Peyer's patch (tissue), 4 donors: ENCODE results near the gene FGF2. TPM values are rescaled to one million over a fixed set of nuclear protein-coding genes. Genes with fewer than 3 reads are reported as not detected.
A peak's percentile ranks its signal among the peaks of the same experiment; 100 is the strongest.

Experiments
- DNase-seq, 3 donors: peaks; one replicate each; pipeline ENCODE4 v3.0.0-alpha.2; 2017 to 2019
- H3K27ac ChIP-seq, 4 donors: fragments of 200-600 bp; sonication (generic); one replicate each; pipeline ENCODE4 v1.5.1; 2016 to 2019
- H3K27me3 ChIP-seq, 2 donors: fragments of 200-600 bp; sonication (generic); one replicate each; pipeline ENCODE4 v1.5.1; 2019
- H3K36me3 ChIP-seq, 3 donors: fragments of 200-600 bp; sonication (generic); one replicate each; pipeline ENCODE4 v1.5.1; 2016 to 2019
- H3K4me1 ChIP-seq, 4 donors: fragments of 200-600 bp; sonication (generic); one replicate each; pipeline ENCODE4 v1.5.1; 2016 to 2019
- H3K4me3 ChIP-seq, 4 donors: fragments of 200-600 bp; sonication (generic); 1 replicate in 3 of 4; 2 replicates in 1 of 4; pipeline ENCODE4 v1.5.1; 2016 to 2019; ENCODE audit warnings: mild to moderate bottlenecking in 1 of 4
- H3K9me3 ChIP-seq, 4 donors: fragments of 200-600 bp; sonication (generic); one replicate each; pipeline ENCODE4 v1.5.1; 2016 to 2019; ENCODE audit warnings: mild to moderate bottlenecking in 1 of 4
- POLR2A ChIP-seq, 2 donors: fragments of 450-650 bp; IDR thresholded peaks; one replicate each; pipeline ENCODE4 v1.5.1; 2017; ENCODE audit warnings: antibody characterized with exemption in 2 of 2, mild to moderate bottlenecking in 2 of 2, moderate library complexity in 2 of 2
- total RNA-seq, 4 donors: library from RNA; depleted of rRNA; stranded (reverse); fragments of >200 nt; gene quantifications; one replicate each; pipeline ENCODE4 v1.1.0, GENCODE V29; 2016
- TF ChIP-seq, protein P1 (sequence below), 6 experiments: fragments of 450-650 bp in 4 of 6; fragments of 200-600 bp in 2 of 6; sonication (generic) in 1 of 6; IDR thresholded peaks; one replicate each; pipeline ENCODE4 v1.5.1; 2017 to 2019; ENCODE audit warnings: antibody characterized with exemption in 6 of 6, mild to moderate bottlenecking in 3 of 6, moderate library complexity in 1 of 6

Gene FGF2
- total RNA-seq, 4 donors from 2014 or later = 1.0 to 5.8 (median 2.1) TPM

DNA sequence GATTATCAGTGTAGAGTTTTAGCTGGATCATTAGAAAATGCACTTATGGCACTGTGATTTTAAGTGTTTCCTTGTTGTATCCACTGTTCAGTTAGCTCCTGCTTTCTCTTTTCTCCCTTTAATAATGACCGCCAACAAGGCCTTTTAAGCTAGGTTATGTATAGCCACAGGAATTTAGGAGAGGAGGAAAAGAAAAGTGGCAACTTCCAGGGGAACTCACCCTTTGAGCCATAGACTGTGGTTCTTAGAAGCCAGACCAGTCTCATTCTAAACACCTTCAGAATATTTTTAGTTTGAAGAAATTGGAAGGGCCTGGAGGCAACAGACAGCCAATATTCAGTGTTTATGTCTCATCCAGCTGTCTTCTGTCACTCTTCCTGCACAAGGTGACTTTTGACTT lies 6.1 kb downstream of the FGF2 start:
- Histone ChIP-seq H3K4me3 (no peak overlapping the region), H3K27ac (no peak overlapping the region)

DNA sequence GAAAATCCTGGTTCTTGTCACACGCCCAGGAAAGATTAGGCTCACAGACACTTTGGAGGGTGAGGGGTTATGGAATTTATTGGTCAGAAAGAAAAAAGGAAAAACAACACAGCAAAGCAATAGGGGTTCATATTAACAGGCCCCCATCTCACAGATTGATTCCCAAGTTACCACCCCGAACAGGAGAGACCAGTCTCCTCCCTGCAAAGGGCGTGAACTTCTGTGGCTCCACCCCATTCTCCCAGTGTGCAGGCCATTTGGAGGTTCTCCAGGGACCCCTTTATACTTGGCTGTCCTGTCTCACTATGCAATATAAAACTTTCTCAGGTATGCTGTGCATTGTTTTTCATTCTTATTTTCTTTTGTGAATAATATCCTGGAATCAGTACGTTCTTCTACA lies 7.4 kb downstream of the FGF2 start:
- DNase-seq = no peak
- Histone ChIP-seq H3K9me3 (no peaks in the 10 kb centered on the region), H3K36me3 (no peaks in the 10 kb centered on the region), H3K4me3 (no peak overlapping the region), H3K27me3 (no peaks in the 10 kb centered on the region), H3K27ac (no peak overlapping the region), H3K4me1 (peaks cover 0 to 3% (median 0%) of the 10 kb centered on the region in 4 donors)
- no peak for TF ChIP-seq POLR2A (IDR thresholded peaks at IDR 0.05)
- TF ChIP-seq, protein P1, sequence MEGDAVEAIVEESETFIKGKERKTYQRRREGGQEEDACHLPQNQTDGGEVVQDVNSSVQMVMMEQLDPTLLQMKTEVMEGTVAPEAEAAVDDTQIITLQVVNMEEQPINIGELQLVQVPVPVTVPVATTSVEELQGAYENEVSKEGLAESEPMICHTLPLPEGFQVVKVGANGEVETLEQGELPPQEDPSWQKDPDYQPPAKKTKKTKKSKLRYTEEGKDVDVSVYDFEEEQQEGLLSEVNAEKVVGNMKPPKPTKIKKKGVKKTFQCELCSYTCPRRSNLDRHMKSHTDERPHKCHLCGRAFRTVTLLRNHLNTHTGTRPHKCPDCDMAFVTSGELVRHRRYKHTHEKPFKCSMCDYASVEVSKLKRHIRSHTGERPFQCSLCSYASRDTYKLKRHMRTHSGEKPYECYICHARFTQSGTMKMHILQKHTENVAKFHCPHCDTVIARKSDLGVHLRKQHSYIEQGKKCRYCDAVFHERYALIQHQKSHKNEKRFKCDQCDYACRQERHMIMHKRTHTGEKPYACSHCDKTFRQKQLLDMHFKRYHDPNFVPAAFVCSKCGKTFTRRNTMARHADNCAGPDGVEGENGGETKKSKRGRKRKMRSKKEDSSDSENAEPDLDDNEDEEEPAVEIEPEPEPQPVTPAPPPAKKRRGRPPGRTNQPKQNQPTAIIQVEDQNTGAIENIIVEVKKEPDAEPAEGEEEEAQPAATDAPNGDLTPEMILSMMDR (IDR thresholded peaks at IDR 0.05) = no peak

More for the DNA sequence above, 6.1 kb downstream of the FGF2 start:
- DNase-seq = no peak
- Histone ChIP-seq H3K27me3 (peaks cover 0 to 1% of the 10 kb centered on the region in 2 donors), H3K9me3 (no peaks in the 10 kb centered on the region), H3K36me3 (no peaks in the 10 kb centered on the region), H3K4me1 (peaks cover 0 to 3% (median 0%) of the 10 kb centered on the region in 4 donors)
- no peak for TF ChIP-seq POLR2A (IDR thresholded peaks at IDR 0.05)
- TF ChIP-seq, protein P1 (IDR thresholded peaks at IDR 0.05) = no peak

DNA sequence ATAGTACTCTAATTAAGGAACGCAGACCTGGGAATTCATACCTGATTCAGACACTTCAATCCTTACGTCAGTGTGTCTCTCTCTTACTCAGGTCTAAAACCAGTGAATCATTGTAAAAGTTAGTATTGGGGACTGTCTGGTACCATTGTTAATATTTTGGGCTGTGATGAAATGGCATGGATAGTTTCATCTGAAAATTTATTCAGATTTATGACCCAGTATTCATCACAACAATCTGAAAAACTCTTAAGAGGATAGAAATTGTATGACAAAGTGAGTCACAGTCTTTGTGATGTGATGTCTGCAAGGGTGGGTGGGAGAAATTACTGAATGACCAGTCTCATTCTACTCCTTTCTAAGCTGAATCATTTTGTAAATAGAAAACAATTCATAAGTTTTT lies 10.3 kb downstream of the FGF2 start:
- TF ChIP-seq, protein P1 (IDR thresholded peaks at IDR 0.05) = no peak
- TF ChIP-seq POLR2A (IDR thresholded peaks at IDR 0.05) = no peak
- no peak overlapping the region for H3K27ac ChIP-seq

DNA sequence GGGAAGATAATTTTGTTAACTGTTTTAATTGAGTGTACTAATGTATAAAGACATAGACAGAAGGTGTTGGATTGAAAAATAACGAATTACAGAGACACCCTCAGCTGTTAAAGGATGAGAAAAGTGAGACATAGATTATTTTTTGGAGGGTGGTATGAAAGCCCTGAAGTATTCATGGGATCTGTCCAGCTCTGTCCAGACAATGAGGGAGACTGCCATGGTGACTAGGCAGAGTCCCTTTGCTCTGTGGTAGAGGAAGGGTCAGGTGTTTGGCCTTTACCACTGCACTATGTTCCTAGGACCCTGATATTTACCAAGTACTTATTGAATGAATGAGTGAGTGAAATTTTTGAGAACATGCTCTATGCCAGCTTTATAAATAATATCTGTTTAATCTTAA lies 11.4 kb downstream of the FGF2 start:
- TF ChIP-seq, protein P1 (IDR thresholded peaks at IDR 0.05) = no peak
- no peak for DNase-seq
- no peak overlapping the region for H3K27ac ChIP-seq
- H3K36me3 ChIP-seq = no peaks in the 10 kb centered on the region
- H3K27me3 ChIP-seq = no peaks in the 10 kb centered on the region
- no peaks in the 10 kb centered on the region for H3K9me3 ChIP-seq
- H3K4me3 ChIP-seq = no peak overlapping the region
- peaks cover 0 to 2% (median 0%) of the 10 kb centered on the region in 4 donors for H3K4me1 ChIP-seq

More for the DNA sequence above, 10.3 kb downstream of the FGF2 start:
- Histone ChIP-seq H3K4me1 (no peaks in the 10 kb centered on the region), H3K9me3 (no peaks in the 10 kb centered on the region), H3K4me3 (no peak overlapping the region), H3K27me3 (no peaks in the 10 kb centered on the region), H3K36me3 (no peaks in the 10 kb centered on the region)
- no peak for DNase-seq

DNA sequence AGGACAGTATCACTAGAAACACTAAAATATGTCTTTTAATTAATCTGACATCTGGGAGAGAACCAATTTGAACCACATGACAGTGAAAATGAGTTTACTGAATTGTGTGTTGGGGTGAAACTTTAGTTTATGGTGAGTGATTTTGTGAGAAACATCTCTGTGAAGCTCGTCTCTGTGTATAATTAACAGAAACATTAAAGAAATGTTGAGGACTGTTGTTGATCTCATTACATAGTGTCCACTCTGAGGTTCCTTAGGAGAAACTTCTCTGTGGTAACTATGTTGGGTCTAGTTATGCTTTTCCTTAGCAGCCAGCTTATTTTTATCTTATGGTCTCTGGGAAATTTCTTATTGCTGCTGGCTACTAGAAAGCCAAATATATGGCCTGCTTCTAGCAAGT lies 15.8 kb downstream of the FGF2 start:
- TF ChIP-seq, protein P1 (IDR thresholded peaks at IDR 0.05) = no peak
- TF ChIP-seq POLR2A (IDR thresholded peaks at IDR 0.05) = no peak
- Histone ChIP-seq H3K27ac (peak overlapping the region in 1 of 4 donors; percentile 18), H3K4me3 (no peak overlapping the region), H3K9me3 (no peaks in the 10 kb centered on the region), H3K4me1 (peaks cover 0 to 6% (median 0%) of the 10 kb centered on the region in 4 donors), H3K27me3 (no peaks in the 10 kb centered on the region), H3K36me3 (no peaks in the 10 kb centered on the region)
- DNase-seq = no peak
